Endothelial cell (in vitro differentiated cells): Measurements from ENCODE around the gene FYTTD1. TPM values are rescaled to one million over a fixed set of nuclear protein-coding genes. Genes with fewer than 3 reads are reported as not detected.
"Not testable (repeated sequence)": the region's sequence is repeated elsewhere in the genome, so short reads cannot be mapped to it uniquely, and the experiment has no call there.

ENCODE experiments used
- DNase-seq: peaks from one replicate; pipeline ENCODE4 v3.0.0; 2021; ENCODE audit warnings: low spot score
- H3K27ac Mint-ChIP-seq: one replicate; pipeline ENCODE4 v1.8.0; 2021; ENCODE audit warnings: mixed read lengths, inconsistent platforms; ENCODE audit not compliant: unreplicated experiment
- H3K27me3 Mint-ChIP-seq: one replicate; pipeline ENCODE4 v1.8.0; 2021; ENCODE audit warnings: mild to moderate bottlenecking, moderate library complexity, mixed read lengths, inconsistent platforms; ENCODE audit not compliant: unreplicated experiment
- H3K36me3 Mint-ChIP-seq: one replicate; pipeline ENCODE4 v1.8.0; 2021; ENCODE audit warnings: mild to moderate bottlenecking, low read depth, mixed read lengths, inconsistent platforms; ENCODE audit not compliant: unreplicated experiment
- H3K4me1 Mint-ChIP-seq: one replicate; pipeline ENCODE4 v1.8.0; 2021; ENCODE audit warnings: mild to moderate bottlenecking, mixed read lengths, inconsistent platforms; ENCODE audit not compliant: unreplicated experiment
- H3K4me3 Mint-ChIP-seq: one replicate; pipeline ENCODE4 v1.8.0; 2021; ENCODE audit warnings: mild to moderate bottlenecking, mixed read lengths, inconsistent platforms; ENCODE audit not compliant: unreplicated experiment
- H3K9me3 Mint-ChIP-seq: one replicate; pipeline ENCODE4 v1.8.0; 2021; ENCODE audit warnings: mixed read lengths, inconsistent platforms; ENCODE audit not compliant: unreplicated experiment
- total RNA-seq: library from RNA; stranded (reverse); fragmentation: NEBNext Ultra II Directional; extraction: Animal tissue kit (Norgen Biotek cat#: 25700); gene quantifications from one replicate; pipeline ENCODE4 v1.2.1, GENCODE V29; 2021; ENCODE audit not compliant: unreplicated experiment
- TF ChIP-seq, protein P1 (sequence below): fragments of 200-600 bp; sonication (generic); IDR thresholded peaks from one replicate; pipeline ENCODE4 v1.5.0; 2021; ENCODE audit warnings: antibody characterized with exemption; ENCODE audit not compliant: unreplicated experiment

Gene FYTTD1
- total RNA-seq, 1 donor from 2014 or later = 65.3 TPM

DNA sequence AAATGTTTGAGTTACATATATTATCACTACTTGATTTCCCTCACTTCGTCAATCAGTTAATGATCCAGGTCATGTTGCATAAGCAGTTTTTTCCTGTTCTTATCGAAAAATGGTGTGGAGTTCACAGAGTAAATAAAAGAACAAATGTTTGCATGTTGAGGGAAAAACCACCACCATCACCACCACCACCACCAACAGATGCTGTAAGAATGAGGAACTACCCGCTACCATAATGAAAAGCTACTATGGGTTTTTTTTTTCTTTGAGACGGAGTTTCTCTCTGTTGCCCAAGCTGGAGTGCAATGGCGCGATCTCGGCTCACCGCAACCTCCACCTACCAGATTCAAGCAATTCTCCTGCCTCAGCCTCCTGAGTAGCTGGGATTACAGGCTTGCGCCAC is 40.5 kb upstream of the FYTTD1 start:
- Mint-ChIP-seq H3K36me3 (peaks cover 6% of the 10 kb centered on the region), H3K4me1 (peaks cover 3% of the 10 kb centered on the region), H3K9me3 (no peaks in the 10 kb centered on the region), H3K4me3 (no peak overlapping the region), H3K27me3 (no peaks in the 10 kb centered on the region), H3K27ac (no peak overlapping the region)
- DNase-seq = no peak
- TF ChIP-seq, protein P1, sequence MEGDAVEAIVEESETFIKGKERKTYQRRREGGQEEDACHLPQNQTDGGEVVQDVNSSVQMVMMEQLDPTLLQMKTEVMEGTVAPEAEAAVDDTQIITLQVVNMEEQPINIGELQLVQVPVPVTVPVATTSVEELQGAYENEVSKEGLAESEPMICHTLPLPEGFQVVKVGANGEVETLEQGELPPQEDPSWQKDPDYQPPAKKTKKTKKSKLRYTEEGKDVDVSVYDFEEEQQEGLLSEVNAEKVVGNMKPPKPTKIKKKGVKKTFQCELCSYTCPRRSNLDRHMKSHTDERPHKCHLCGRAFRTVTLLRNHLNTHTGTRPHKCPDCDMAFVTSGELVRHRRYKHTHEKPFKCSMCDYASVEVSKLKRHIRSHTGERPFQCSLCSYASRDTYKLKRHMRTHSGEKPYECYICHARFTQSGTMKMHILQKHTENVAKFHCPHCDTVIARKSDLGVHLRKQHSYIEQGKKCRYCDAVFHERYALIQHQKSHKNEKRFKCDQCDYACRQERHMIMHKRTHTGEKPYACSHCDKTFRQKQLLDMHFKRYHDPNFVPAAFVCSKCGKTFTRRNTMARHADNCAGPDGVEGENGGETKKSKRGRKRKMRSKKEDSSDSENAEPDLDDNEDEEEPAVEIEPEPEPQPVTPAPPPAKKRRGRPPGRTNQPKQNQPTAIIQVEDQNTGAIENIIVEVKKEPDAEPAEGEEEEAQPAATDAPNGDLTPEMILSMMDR = no peak

DNA sequence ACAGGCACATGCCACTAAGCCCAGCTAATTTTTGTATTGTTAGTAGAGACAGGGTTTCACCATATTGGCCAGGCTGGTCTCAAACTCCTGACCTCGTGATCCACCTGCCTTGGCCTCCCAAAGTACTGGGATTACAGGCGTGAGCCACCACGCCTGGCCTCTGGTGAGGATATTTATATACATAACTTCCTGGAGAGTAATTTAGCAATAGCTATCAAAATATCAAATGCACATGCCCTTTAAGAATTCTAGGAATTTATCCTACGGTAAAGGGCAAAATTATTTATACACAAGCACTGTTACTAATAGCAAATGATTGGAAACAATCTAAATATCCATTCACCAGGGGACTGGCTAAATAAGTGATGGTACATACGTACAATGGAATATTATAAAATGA is 38.7 kb upstream of the FYTTD1 start:
- peaks cover 10% of the 10 kb centered on the region for H3K36me3 Mint-ChIP-seq
- not testable (repeated sequence) for H3K27me3 Mint-ChIP-seq, DNase-seq, H3K4me3 Mint-ChIP-seq, H3K4me1 Mint-ChIP-seq, H3K9me3 Mint-ChIP-seq, H3K27ac Mint-ChIP-seq

DNA sequence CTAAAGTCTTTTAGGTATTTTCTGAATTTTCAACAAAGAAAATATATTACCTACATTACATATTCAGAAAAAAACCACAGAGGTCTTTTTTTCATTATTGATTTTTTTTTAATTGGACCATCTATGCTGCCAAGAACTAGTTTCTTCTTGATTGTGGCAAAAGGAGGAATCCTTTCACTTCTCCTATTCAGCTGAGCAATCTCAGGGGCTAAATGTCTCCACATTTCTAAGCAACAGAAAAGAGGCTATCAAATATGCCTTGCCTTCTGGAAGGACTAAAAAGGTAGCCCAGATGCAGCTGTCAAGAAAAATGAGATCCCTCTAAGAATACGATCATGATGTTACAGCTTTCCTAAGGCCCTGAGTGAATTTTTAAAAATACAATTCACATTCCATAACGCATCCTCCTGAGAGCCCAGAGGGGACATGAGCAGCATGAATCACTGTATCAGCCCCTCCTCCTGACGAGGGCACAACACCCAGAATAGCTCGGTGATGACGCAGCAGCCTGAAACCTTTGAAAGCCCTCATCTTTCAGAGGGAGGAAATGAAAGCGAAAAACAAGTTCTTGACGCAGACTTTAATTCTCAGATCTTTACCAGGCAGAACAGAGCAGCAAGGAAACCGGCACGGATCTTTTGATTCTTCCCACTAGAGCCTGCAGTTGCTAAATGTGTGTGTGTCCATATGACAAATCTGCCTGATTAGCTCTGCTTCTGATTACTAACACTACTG is 37.5 kb upstream of the FYTTD1 start:
- Mint-ChIP-seq H3K4me1 (peaks cover 3% of the 10 kb centered on the region), H3K36me3 (peaks cover 19% of the 10 kb centered on the region), H3K4me3 (no peak overlapping the region), H3K9me3 (no peaks in the 10 kb centered on the region), H3K27ac (peak overlapping the region; percentile 81), H3K27me3 (no peaks in the 10 kb centered on the region)
- TF ChIP-seq, protein P1 = no peak
- peak; percentile 12 for DNase-seq

DNA sequence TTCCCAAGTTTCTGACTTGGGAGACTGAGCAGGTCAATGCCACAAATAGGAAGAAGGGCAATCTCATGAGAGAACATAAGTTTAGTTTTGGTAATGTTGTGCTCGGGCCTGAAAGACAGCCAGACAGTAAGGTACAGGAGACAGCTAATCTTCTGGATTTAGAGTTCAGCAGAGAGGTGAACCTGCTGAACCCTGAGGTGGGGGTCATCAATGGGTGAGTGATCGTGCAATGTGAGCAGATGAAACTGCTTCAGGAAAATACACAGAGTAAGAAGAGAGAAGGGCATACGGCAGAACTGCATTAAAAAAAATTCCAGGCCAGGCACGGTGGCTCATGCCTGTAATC is 36.2 kb upstream of the FYTTD1 start:
- Mint-ChIP-seq H3K9me3 (no peaks in the 10 kb centered on the region), H3K36me3 (peaks cover 30% of the 10 kb centered on the region), H3K4me1 (peaks cover 6% of the 10 kb centered on the region), H3K27ac (no peak overlapping the region), H3K27me3 (no peaks in the 10 kb centered on the region), H3K4me3 (no peak overlapping the region)
- no peak for DNase-seq
- TF ChIP-seq, protein P1 = no peak

DNA sequence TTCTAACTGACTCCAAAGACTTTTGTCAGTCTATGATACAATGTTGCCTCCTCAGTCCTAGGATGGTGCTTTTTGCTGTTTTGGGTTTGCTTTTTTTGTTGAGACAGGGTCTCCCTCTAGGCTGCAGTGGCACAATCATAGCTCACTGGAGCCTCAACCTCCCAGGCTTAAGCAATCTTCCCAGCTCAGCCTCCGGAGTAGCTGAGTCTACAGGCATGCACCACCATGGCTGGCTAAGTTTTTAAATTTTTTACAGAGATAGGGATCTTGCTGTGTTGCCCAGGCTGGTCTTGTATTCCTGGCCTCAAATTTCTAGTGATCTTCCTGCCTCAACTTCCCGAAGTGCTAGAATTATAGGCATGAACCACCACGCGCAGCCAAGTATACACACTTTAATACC is 35.4 kb upstream of the FYTTD1 start:
- Mint-ChIP-seq H3K27ac (no peak overlapping the region), H3K4me3 (no peak overlapping the region), H3K4me1 (peaks cover 6% of the 10 kb centered on the region), H3K27me3 (no peaks in the 10 kb centered on the region), H3K9me3 (no peaks in the 10 kb centered on the region), H3K36me3 (peaks cover 30% of the 10 kb centered on the region)
- no peak for DNase-seq
- TF ChIP-seq, protein P1 = no peak
